Tongue (tissue), 2 donors: ENCODE data around the gene CNOT4. TPM values are rescaled to one million over a fixed set of nuclear protein-coding genes. Genes with fewer than 3 reads are reported as not detected.

Experiments
- DNase-seq: peaks from one replicate; pipeline ENCODE4 v3.0.0-alpha.2; 2015
- total RNA-seq: library from RNA; depleted of rRNA; stranded (reverse); fragments of >200 nt; gene quantifications from one replicate; pipeline ENCODE4 v1.2.3, GENCODE V29; 2014

The CNOT4 gene
- total RNA-seq: 19.0 TPM

DNA sequence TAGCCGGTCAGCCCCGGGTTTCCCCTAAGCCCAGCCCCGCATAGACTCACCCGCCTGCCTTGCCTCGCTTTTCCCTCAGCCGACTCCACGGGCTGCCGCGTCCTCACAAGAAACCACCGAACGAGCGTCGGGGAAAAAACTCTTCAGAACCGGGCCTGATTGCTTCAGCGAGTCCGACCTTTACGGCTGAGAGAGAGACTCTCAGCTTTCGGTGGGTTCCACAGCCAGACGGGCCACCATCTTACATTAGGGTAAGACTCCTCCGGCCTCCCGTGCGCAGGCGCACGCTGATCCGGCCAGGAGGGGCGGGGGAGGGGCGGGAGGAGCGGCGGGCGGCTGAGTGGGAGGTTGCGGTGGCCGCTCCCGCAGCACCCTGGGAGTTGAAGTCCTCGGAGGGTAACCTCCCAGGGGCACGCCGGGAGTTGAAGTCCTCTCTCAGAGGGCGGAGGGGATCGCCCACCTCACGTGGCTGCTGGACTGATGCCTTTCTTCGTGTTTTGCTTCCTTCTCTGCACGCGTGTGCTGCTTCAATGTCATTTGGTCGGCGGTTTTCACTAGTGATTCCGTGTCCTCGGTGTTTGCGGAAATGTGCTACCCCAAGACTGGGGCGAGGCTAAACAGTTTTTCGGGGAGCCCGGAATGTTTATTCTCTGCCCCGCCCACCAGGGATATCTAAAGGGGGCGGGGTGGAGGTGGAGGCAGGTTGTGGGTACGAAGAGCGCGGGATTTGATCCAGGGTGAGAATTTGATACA is at the start of gene CNOT4:
TSS of gene CNOT4 (minus strand) at position 264 of the 753 bp plus-strand sequence. CDS start 71,771 bp downstream, outside the sequence.
- peak; percentile 98 for DNase-seq

- no peak for DNase-seq
These were observed 49.0 kb upstream of the CNOT4 start for GRCh38 chr7:135558881-135559280.

DNA sequence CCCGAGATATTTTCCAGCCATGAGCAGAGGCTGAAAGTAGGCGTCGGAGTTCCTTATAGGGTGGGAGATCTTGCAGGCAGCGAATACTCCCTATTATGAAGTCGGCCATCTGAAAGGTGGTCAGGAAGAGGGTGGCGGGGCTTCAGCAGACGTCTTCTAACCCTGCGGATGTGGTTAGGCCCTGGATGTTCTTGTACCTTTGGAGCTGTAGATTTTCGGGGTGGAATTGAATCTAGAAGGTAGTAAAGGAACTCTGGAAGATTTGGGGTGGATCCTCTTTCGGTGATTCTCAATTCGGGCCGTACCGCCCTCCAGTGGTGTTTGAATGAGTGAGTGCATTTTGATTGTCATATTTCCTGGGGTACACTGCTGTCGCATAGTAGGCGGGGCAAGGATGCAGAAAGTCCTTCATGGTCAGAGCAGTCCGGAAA is 48.5 kb upstream of the CNOT4 start:
- peak; percentile 88 for DNase-seq

- peak; percentile 93 for DNase-seq
These were observed 47.8 kb upstream of the CNOT4 start, which contains the start of gene NUP205 for GRCh38 chr7:135557455-135558336. Gene NUP205 (plus strand): TSS chr7:135557917. CDS start chr7:135557945, 28 bp downstream.

- DNase-seq: no peak
These were observed 43.4 kb upstream of the CNOT4 start for GRCh38 chr7:135553346-135553745.

GRCh38 chr7:135552148-135552547 is 42.2 kb upstream of the CNOT4 start:
- no peak for DNase-seq

DNA sequence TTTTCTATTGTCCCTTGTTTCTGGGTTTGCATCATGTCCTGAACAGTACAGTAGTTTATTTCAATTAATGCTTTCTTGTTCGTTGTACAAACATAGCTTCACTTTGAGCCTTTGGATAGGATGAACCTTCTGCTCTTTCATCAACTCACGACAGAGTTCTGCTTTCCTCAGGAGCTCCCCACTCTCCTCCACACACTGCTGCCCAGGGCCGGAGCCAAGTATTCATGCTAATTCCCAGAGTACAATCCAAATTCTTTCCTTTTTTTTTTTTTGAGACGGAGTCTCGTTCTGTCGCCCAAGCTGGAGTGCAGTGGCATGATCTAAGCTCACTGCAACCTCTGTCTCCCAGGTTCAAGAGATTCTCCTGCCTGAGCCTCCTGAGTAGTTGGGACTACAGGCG is 40.3 kb upstream of the CNOT4 start:
- DNase-seq: no peak

DNA sequence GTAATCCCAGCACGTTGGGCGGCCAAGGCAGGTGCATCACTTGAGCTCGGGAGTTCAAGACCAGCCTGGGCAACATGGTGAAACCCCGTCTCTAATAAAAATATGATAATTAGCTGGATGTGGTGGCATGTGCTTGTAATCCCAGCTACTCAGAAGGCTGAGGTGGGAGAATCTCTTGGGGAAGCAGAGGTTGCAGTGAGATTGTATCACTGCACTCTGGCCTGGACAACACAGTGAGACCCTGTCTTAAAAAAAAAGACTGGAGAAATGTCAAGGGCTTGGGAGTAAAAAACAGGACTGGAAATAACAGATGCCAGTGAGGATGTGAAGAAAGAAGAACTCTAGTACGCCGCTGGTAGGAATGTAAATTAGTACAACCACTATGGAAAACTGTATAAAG is 31.1 kb upstream of the CNOT4 start:
- DNase-seq: no peak

DNA sequence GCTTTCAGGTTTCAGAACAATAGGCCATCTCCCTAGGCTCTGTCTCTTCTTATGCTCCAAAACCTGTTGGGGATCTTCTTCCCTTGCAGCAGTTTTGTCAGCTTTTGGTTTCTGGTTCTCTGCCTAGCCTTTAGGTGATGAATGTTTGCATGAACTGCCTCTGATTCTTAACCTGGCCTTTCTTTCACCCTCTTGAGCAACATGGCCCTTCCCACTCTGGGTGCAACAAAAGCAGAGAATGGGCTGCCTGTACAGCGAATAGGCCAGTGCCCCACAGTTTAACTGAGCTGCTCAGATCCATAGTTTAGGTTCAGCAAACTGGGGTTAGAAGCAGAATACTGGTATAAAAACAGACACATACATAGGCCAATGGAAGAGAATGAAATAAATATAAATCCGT is 29.7 kb upstream of the CNOT4 start:
- DNase-seq: no peak

GRCh38 chr7:135538376-135538775 is 28.5 kb upstream of the CNOT4 start:
- no peak for DNase-seq

DNA sequence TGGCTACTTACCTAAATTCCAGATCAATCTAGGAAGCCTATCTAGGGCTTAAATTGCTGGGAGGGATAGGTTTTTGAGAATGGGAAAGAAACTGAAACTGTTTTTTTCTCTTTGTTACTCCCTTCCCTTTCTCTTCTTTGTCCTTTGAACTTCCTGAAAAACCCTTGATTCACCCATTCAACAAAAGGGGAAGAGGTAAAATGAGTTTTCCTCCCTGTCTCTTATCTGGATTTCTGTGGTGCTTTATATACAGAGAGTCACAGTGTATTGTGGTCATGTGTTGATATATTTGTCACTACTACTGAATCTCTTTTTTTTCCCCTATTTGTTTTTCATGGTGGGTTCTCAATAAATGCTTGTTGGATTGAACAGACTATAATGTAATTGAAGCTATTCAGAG is 28.0 kb upstream of the CNOT4 start:
- no peak for DNase-seq

- DNase-seq: no peak
These were observed 27.6 kb upstream of the CNOT4 start for GRCh38 chr7:135537453-135537852.

- no peak for DNase-seq
These were observed 26.2 kb upstream of the CNOT4 start for GRCh38 chr7:135536150-135536549.

GRCh38 chr7:135527025-135527424 is 17.1 kb upstream of the CNOT4 start:
- DNase-seq: no peak

DNA sequence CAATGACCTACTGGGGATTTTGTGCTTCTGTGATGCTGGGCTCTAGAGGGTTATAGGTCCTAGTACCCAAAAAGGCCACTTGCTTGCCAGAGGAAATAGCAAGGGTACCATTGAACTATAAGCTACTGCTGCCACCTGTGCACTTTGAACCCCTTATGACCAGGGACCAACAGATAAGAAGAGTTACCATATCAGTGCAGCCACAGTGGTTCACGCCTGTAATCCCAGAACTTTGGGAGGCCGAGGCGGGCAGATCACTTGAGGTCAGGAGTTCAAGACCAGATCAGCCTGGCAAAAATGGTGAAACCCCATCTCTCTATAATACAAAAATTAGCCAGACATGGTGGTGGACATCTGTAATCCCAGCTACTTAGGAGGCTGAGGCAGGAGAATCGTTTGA is 15.5 kb upstream of the CNOT4 start:
- no peak for DNase-seq

DNA sequence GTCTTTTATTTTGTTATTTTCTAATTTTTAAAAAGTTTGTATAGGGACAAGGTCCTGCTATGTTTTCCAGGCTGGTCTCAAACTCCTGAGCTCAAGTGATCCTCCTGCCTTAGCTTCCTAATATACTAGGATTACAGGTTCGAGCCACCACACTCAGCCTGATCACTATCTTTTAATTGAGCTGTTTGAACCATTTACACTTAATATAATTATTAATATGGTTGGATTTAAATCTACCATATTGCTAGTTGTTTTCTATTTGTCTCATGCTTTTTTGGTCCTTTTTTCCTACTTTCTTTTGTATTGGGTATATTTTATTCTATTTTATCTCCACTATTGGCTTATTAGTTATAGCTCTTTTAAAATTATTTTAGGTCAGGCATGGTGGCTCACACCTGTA is 13.2 kb upstream of the CNOT4 start:
- no peak for DNase-seq

GRCh38 chr7:135522509-135522908 is 12.6 kb upstream of the CNOT4 start:
- DNase-seq: no peak

GRCh38 chr7:135519871-135520270 is 10.0 kb upstream of the CNOT4 start:
- no peak for DNase-seq

GRCh38 chr7:135519233-135519688 is 9.4 kb upstream of the CNOT4 start:
- DNase-seq: no peak

- DNase-seq: no peak
These were observed 8.8 kb upstream of the CNOT4 start for GRCh38 chr7:135518748-135519147.

DNA sequence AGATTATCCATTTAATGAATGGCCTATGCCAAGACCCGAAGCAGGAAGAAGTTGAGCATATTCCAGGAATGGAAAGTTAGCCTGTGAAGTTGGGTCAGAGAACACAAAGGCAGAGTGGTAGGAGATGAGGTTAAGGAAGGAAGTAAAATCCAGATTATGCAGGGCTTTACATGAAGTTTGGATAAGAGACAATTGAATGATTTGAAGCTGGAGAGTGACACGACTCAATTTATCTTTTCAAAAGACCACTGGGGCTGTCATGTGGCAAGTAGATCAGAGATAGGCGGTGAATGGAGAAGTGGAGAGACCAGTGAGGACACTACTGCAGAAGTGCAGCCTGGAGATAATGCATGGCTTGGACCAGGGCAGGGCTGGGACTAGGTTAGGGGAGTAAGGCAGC is 7.2 kb upstream of the CNOT4 start:
- DNase-seq: no peak

GRCh38 chr7:135514856-135515255 is 5.0 kb upstream of the CNOT4 start:
- DNase-seq: no peak
